Measurements from ENCODE around the gene SLC44A5. TPM values are rescaled to one million over a fixed set of nuclear protein-coding genes. Genes with fewer than 3 reads are reported as not detected.

The SLC44A5 gene
- total and polyA plus RNA-seq, 4 donors = 0.13 to 1.1 (median 0.22) TPM

- H3K9ac ChIP-seq (ENCODE audit: low read depth in 1 of 2, low read length in 2 of 2) = no peak overlapping the region
- DNase-seq (ENCODE audit: low spot score) = no peak
Observed at GRCh38 chr1:75503221-75503974, 107.5 kb downstream of the SLC44A5 start.

GRCh38 chr1:75502776-75503175 lies 108.1 kb downstream of the SLC44A5 start:
- no peaks in the 10 kb centered on the region for H3K9me3 ChIP-seq (ENCODE audit: control insufficient read depth in 4 of 4, low read length in 3 of 4)
- no peak overlapping the region for H3K4me3 ChIP-seq (ENCODE audit: low read depth in 1 of 3, low read length in 3 of 3)
- H3K36me3 ChIP-seq (ENCODE audit: control insufficient read depth in 4 of 4, insufficient read depth in 3 of 4, low read depth in 1 of 4, low read length in 3 of 4) = no peaks in the 10 kb centered on the region
- WGBS = 85% methylated on average over 5 of the region's 5 CpGs
- H3K27me3 ChIP-seq (ENCODE audit: control insufficient read depth in 4 of 4, insufficient read depth in 4 of 4, low read length in 3 of 4) = no peaks in the 10 kb centered on the region
- H3K9ac ChIP-seq (ENCODE audit: low read depth in 1 of 2, low read length in 2 of 2) = no peak overlapping the region
- no peak for DNase-seq (ENCODE audit: low spot score)
- no peak overlapping the region for H3K27ac ChIP-seq (ENCODE audit: low read depth in 1 of 2, low read length in 2 of 2)
- H3K4me1 ChIP-seq (ENCODE audit: control insufficient read depth in 4 of 4, insufficient read depth in 4 of 4, low read length in 3 of 4) = no peaks in the 10 kb centered on the region
- TF ChIP-seq EGR1 (IDR thresholded peaks at IDR 0.05; ENCODE audit: low read depth in 2 of 2) = no peak
- TF ChIP-seq GABPA (IDR thresholded peaks at IDR 0.05 in 1 of 2, conservative IDR thresholded peaks at IDR 0.05 in 1 of 2) = no peak
- TF ChIP-seq JUND (IDR thresholded peaks at IDR 0.05) = no peak
- no peak for TF ChIP-seq CTCF (IDR thresholded peaks at IDR 0.05; ENCODE audit: low read depth, low read length, missing input control)
- no peak for TF ChIP-seq FOXA2 (IDR thresholded peaks at IDR 0.05)
- no peak for TF ChIP-seq ATF3 (IDR thresholded peaks at IDR 0.05)
- no peak for TF ChIP-seq SP1 (IDR thresholded peaks at IDR 0.05)
- TF ChIP-seq MAX (IDR thresholded peaks at IDR 0.05) = no peak
- no peak for TF ChIP-seq HNF4G (IDR thresholded peaks at IDR 0.05)
- TF ChIP-seq ZBTB33 (IDR thresholded peaks at IDR 0.05) = no peak
- no peak for TF ChIP-seq REST (IDR thresholded peaks at IDR 0.05)
- TF ChIP-seq FOXA1 (IDR thresholded peaks at IDR 0.05) = no peak
- no peak for TF ChIP-seq HNF4A (conservative IDR thresholded peaks at IDR 0.05)
- TF ChIP-seq NR2F2 (IDR thresholded peaks at IDR 0.05) = no peak

More at GRCh38 chr1:75503221-75503974, 107.5 kb downstream of the SLC44A5 start:
- TF ChIP-seq FOXA1 (IDR thresholded peaks at IDR 0.05) = no peak
- TF ChIP-seq EGR1 (IDR thresholded peaks at IDR 0.05; ENCODE audit: low read depth in 2 of 2) = no peak
- TF ChIP-seq SP1 (IDR thresholded peaks at IDR 0.05) = no peak
- no peak for TF ChIP-seq MAX (IDR thresholded peaks at IDR 0.05)
- TF ChIP-seq HNF4G (IDR thresholded peaks at IDR 0.05) = no peak
- TF ChIP-seq CTCF (IDR thresholded peaks at IDR 0.05; ENCODE audit: low read depth, low read length, missing input control) = no peak
- no peak for TF ChIP-seq HNF4A (conservative IDR thresholded peaks at IDR 0.05)
- TF ChIP-seq ATF3 (IDR thresholded peaks at IDR 0.05) = no peak
- H3K36me3 ChIP-seq (ENCODE audit: control insufficient read depth in 4 of 4, insufficient read depth in 3 of 4, low read depth in 1 of 4, low read length in 3 of 4) = no peaks in the 10 kb centered on the region
- no peaks in the 10 kb centered on the region for H3K4me1 ChIP-seq (ENCODE audit: control insufficient read depth in 4 of 4, insufficient read depth in 4 of 4, low read length in 3 of 4)
- H3K9me3 ChIP-seq (ENCODE audit: control insufficient read depth in 4 of 4, low read length in 3 of 4) = no peaks in the 10 kb centered on the region
- no peaks in the 10 kb centered on the region for H3K27me3 ChIP-seq (ENCODE audit: control insufficient read depth in 4 of 4, insufficient read depth in 4 of 4, low read length in 3 of 4)
- 80% methylated on average over 7 of the region's 7 CpGs for WGBS
- H3K4me3 ChIP-seq (ENCODE audit: low read depth in 1 of 3, low read length in 3 of 3) = no peak overlapping the region
- H3K27ac ChIP-seq (ENCODE audit: low read depth in 1 of 2, low read length in 2 of 2) = no peak overlapping the region
